A549 treated with ZK216348 at 1 μM for 4 hours (cell line): Measurements from ENCODE around the gene ATXN7L1. TPM values are rescaled to one million over a fixed set of nuclear protein-coding genes. Genes with fewer than 3 reads are reported as not detected.

Experiments used
- total RNA-seq: library from RNA; stranded (reverse); fragments of 200-300 nt; extraction: Qiagen RNA extraction; gene quantifications from 5 replicates; pipeline ENCODE4 v1.2.3, GENCODE V29; 2022; ENCODE audit warnings: low read depth

ATXN7L1 gene, protein sequence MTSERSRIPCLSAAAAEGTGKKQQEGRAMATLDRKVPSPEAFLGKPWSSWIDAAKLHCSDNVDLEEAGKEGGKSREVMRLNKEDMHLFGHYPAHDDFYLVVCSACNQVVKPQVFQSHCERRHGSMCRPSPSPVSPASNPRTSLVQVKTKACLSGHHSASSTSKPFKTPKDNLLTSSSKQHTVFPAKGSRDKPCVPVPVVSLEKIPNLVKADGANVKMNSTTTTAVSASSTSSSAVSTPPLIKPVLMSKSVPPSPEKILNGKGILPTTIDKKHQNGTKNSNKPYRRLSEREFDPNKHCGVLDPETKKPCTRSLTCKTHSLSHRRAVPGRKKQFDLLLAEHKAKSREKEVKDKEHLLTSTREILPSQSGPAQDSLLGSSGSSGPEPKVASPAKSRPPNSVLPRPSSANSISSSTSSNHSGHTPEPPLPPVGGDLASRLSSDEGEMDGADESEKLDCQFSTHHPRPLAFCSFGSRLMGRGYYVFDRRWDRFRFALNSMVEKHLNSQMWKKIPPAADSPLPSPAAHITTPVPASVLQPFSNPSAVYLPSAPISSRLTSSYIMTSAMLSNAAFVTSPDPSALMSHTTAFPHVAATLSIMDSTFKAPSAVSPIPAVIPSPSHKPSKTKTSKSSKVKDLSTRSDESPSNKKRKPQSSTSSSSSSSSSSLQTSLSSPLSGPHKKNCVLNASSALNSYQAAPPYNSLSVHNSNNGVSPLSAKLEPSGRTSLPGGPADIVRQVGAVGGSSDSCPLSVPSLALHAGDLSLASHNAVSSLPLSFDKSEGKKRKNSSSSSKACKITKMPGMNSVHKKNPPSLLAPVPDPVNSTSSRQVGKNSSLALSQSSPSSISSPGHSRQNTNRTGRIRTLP
- total RNA-seq: 5.1 to 7.2 TPM (median 6.6 TPM) in 5 replicates

GRCh38 chr7:105876091-105876963 is at the start of gene ATXN7L1:
Gene ATXN7L1, minus strand, starts transcription at chr7:105876599. Its CDS starts 41 bp downstream, at chr7:105876558.

DNA sequence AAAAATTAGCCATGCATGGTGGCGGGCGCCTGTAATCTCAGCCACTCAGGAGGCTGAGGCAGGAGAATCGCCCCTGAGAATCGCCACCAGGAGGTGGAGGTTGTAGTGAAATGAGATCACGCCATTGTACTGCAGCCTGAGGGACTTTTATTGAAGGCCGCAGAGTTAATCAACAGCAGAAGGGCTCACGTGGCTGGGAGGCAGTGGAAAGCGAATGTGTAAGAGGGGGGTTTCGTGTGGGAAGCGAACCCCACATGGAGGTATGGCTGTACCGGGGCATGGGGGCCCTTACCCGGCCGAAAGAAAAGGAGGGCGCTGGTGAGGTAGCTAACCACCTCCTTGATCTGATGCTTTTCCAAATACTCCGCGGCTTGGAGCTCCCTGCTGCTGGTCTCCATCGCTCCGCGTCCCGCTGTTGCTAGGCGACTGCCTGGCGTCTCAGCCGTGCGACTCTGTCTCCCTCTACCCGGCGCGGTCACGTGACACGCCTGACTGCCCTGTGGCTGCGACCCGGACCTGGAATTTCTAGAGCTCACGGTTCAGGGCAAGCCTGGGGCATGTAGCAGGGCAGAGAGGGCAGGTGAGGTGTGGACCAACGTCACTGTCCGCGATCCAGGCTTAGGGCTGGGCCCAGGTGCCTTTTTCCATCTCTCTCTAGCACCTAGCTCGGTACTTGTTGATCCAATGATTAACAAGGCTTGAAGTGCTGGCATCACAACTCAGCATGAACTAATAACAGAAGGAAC is 295.2 kb downstream of the ATXN7L1 start, which contains the start of gene EFCAB10:
TSS of gene EFCAB10 (minus strand) at position 428 of the 746 bp plus-strand sequence. CDS start at position 398, 30 bp downstream.

Other genes starting within 250 kb of the ATXN7L1 start
- 4.7 to 5.8 TPM (median 5.4 TPM) in 5 replicates for gene CDHR3, start 86.7 kb upstream of the ATXN7L1 start, total RNA-seq
- 64.5 to 96.1 TPM (median 85.7 TPM) in 5 replicates for gene SYPL1, start 235.7 kb upstream of the ATXN7L1 start, total RNA-seq